GM12878 (cell line): ENCODE data around the gene NUP210. TPM values are rescaled to one million over a fixed set of nuclear protein-coding genes. Genes with fewer than 3 reads are reported as not detected.

ENCODE experiments used
- ATF3 ChIP-seq: IDR thresholded peaks from 2 replicates; pipeline ENCODE4 v1.6.1; 2011; ENCODE audit warnings: low read depth, mild to moderate bottlenecking, low read length, moderate library complexity, borderline replicate concordance; ENCODE audit errors: extremely low read depth
- ATF7 ChIP-seq: fragments of 450-650 bp; IDR thresholded peaks from 2 replicates; pipeline ENCODE4 v1.6.1; 2016; ENCODE audit warnings: low read depth, mild to moderate bottlenecking
- E4F1 ChIP-seq: fragments of 450-650 bp; IDR thresholded peaks from 2 replicates; pipeline ENCODE4 v1.6.1; 2018; ENCODE audit warnings: borderline replicate concordance, mild to moderate bottlenecking; ENCODE audit not compliant: partially characterized antibody
- EED ChIP-seq: sonication (generic); IDR thresholded peaks from 2 replicates; pipeline ENCODE4 v1.6.1; 2016; ENCODE audit warnings: antibody characterized with exemption, low read depth
- EP300 ChIP-seq, 2 experiments: fragments of 150-350 bp in 1 of 2; IDR thresholded peaks; 2 replicates each; pipeline ENCODE4 v1.6.1; 2011 to 2012; ENCODE audit warnings: low read depth in 2 of 2, low read length in 2 of 2, borderline replicate concordance in 1 of 2, improper control_type of control experiment in 1 of 2, inconsistent platforms in 1 of 2; ENCODE audit not compliant: control insufficient read depth in 1 of 2
- FOS ChIP-seq: IDR thresholded peaks from 3 replicates; pipeline ENCODE4 v1.6.1; 2011; ENCODE audit warnings: borderline replicate concordance; ENCODE audit not compliant: insufficient read length; ENCODE audit errors: extremely low read depth
- IKZF1 ChIP-seq: fragments of 450-650 bp; conservative IDR thresholded peaks from 2 replicates; pipeline ENCODE4 v1.6.1; 2017; ENCODE audit warnings: antibody characterized with exemption, mild to moderate bottlenecking
- JUNB ChIP-seq: IDR thresholded peaks from 2 replicates; pipeline ENCODE4 v1.6.1; 2016; ENCODE audit warnings: antibody characterized with exemption, mild to moderate bottlenecking
- LARP7 ChIP-seq: fragments of 450-650 bp; IDR thresholded peaks from 2 replicates; pipeline ENCODE4 v1.6.1; 2017; ENCODE audit warnings: mild to moderate bottlenecking
- MYB ChIP-seq: fragments of 150-350 bp; IDR thresholded peaks from 2 replicates; pipeline ENCODE4 v1.6.1; 2014; ENCODE audit warnings: mild to moderate bottlenecking, low read depth, low read length, borderline replicate concordance
- NRF1 ChIP-seq: conservative IDR thresholded peaks from 2 replicates; pipeline ENCODE4 v1.6.1; 2011; ENCODE audit warnings: mild to moderate bottlenecking, low read depth, low read length, improper control_type of control experiment
- RBBP5 ChIP-seq: fragments of 200-600 bp; sonication (generic); conservative IDR thresholded peaks from 2 replicates; pipeline ENCODE4 v1.6.1; 2016
- SPI1 ChIP-seq: IDR thresholded peaks from 2 replicates; pipeline ENCODE4 v1.6.1; 2011; ENCODE audit warnings: low read depth, mild to moderate bottlenecking, low read length, moderate library complexity, borderline replicate concordance; ENCODE audit not compliant: insufficient read depth
- ZNF24 ChIP-seq: fragments of 450-650 bp; IDR thresholded peaks from 2 replicates; pipeline ENCODE4 v1.6.1; 2017; ENCODE audit warnings: antibody characterized with exemption, mild to moderate bottlenecking
- polyA plus RNA-seq, 11 experiments: library from polyadenylated mRNA; depleted of rRNA in 4 of 11; unstranded in 6 of 11; stranded (reverse) in 5 of 11; fragments of >200 nt; fragmentation: Nextera tagmentation in 4 of 11; fragmentation: Illumina TruSeq in 1 of 11; extraction: Ambion mirVana in 4 of 11; extraction: Trizol in 1 of 11; gene quantifications; 1 replicate in 1 of 11; 2 replicates in 10 of 11; pipeline versions ENCODE4 v1.2.1 to v1.2.3, GENCODE V29; 2011 to 2016; ENCODE audit warnings: inconsistent platforms in 2 of 11, missing spikeins in 2 of 11, low read depth in 1 of 11
- total RNA-seq, 4 experiments: library from RNA; depleted of rRNA in 3 of 4; stranded (reverse); fragments of >200 nt in 3 of 4; fragmentation: Illumina TruSeq in 1 of 4; extraction: Trizol in 1 of 4; gene quantifications; 2 replicates each; pipeline versions ENCODE4 v1.2.1 to v1.2.3, GENCODE V29; 2013 to 2021
- TF ChIP-seq, protein P1 (sequence below): IDR thresholded peaks from 2 replicates; pipeline ENCODE4 v1.6.1; 2011; ENCODE audit warnings: borderline replicate concordance, low read depth, mild to moderate bottlenecking, moderate library complexity, low read length; ENCODE audit not compliant: insufficient read depth, poor library complexity, severe bottlenecking
- TF ChIP-seq, protein P2 (sequence below), 3 experiments: IDR thresholded peaks in 2 of 3; conservative IDR thresholded peaks in 1 of 3; 2 replicates each; pipeline ENCODE4 v1.5.1; 2011; ENCODE audit warnings: low read depth in 3 of 3, low read length in 3 of 3, mild to moderate bottlenecking in 3 of 3, control low read depth in 2 of 3, moderate library complexity in 2 of 3, inconsistent platforms in 1 of 3, mixed read lengths in 1 of 3; ENCODE audit not compliant: control insufficient read depth in 2 of 3, insufficient read depth in 1 of 3; ENCODE audit errors: extremely low read depth in 1 of 3
- TF ChIP-seq, protein P3 (sequence below): fragments of 450-650 bp; IDR thresholded peaks from 2 replicates; pipeline ENCODE4 v1.6.1; 2017; ENCODE audit warnings: low read depth, mild to moderate bottlenecking, moderate library complexity

The NUP210 gene
- total and polyA plus RNA-seq, 10 of the 15 experiments (the other 5 are each of a cell fraction or from before 2014, with no cell fraction given): 2.9 to 150 (median 76.0) TPM

DNA sequence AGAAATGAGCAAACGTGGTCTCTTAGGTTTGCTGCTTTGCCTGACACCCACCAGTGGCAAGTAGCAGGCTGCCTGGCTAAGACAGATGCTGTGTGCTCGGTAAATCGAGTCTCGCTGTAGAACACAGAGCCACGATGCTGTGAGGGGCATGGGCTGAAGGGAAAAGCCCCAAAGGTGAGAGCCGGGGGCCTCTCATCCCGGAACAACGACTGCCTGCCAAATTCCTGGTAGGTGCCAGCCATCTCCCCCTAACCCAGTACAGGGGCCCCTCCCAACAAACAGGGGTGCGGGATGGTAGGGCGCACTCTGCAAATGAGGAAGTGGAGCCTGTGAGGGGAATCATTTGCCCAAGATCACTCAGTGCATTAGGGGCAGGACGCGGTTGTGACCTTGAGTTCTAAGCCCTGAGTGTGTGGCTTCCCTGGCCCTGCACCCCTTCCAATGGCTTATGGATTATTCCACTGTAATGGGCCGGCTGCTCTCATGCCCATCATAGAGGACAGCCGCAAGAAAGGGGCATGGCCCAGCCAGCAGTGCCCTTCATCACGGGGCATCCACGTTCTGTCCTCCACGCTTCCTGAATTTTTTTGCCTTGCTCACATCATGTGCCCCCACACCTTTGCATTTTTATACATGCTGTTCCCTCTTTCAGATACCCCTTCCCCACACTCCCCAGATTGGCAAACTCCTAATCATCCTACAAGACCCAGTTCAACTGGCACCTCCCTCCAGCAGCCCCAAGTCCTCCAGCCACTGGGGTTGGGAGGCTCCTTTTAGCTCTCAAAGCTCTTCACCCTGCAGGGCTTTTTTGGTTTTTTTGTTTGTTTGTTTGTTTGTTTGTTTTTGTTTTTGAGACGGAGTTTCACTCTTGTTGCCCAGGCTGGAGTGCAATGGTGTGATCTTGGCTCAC lies 125.4 kb downstream of the NUP210 start (continued):
- TF ChIP-seq, protein P1, sequence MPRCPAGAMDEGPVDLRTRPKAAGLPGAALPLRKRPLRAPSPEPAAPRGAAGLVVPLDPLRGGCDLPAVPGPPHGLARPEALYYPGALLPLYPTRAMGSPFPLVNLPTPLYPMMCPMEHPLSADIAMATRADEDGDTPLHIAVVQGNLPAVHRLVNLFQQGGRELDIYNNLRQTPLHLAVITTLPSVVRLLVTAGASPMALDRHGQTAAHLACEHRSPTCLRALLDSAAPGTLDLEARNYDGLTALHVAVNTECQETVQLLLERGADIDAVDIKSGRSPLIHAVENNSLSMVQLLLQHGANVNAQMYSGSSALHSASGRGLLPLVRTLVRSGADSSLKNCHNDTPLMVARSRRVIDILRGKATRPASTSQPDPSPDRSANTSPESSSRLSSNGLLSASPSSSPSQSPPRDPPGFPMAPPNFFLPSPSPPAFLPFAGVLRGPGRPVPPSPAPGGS: no peak
- no peak for TF ChIP-seq EP300 (IDR thresholded peaks at IDR 0.05; ENCODE audit: borderline replicate concordance in 1 of 2, control insufficient read depth in 1 of 2, low read depth in 2 of 2, low read length in 2 of 2)
- TF ChIP-seq, protein P2, sequence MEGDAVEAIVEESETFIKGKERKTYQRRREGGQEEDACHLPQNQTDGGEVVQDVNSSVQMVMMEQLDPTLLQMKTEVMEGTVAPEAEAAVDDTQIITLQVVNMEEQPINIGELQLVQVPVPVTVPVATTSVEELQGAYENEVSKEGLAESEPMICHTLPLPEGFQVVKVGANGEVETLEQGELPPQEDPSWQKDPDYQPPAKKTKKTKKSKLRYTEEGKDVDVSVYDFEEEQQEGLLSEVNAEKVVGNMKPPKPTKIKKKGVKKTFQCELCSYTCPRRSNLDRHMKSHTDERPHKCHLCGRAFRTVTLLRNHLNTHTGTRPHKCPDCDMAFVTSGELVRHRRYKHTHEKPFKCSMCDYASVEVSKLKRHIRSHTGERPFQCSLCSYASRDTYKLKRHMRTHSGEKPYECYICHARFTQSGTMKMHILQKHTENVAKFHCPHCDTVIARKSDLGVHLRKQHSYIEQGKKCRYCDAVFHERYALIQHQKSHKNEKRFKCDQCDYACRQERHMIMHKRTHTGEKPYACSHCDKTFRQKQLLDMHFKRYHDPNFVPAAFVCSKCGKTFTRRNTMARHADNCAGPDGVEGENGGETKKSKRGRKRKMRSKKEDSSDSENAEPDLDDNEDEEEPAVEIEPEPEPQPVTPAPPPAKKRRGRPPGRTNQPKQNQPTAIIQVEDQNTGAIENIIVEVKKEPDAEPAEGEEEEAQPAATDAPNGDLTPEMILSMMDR (IDR thresholded peaks at IDR 0.05 in 2 of 3, conservative IDR thresholded peaks at IDR 0.05 in 1 of 3; ENCODE audit: control insufficient read depth in 2 of 3, extremely low read depth in 1 of 3, insufficient read depth in 1 of 3, low read depth in 3 of 3, low read length in 3 of 3): no peak
- TF ChIP-seq IKZF1: peak; percentile 38
- peak; percentile 88 for TF ChIP-seq SPI1
- TF ChIP-seq JUNB: no peak
- TF ChIP-seq RBBP5: no peak
- no peak for TF ChIP-seq ATF3
- TF ChIP-seq ZNF24: no peak
- TF ChIP-seq FOS: no peak
- no peak for TF ChIP-seq ATF7
- TF ChIP-seq, protein P3, sequence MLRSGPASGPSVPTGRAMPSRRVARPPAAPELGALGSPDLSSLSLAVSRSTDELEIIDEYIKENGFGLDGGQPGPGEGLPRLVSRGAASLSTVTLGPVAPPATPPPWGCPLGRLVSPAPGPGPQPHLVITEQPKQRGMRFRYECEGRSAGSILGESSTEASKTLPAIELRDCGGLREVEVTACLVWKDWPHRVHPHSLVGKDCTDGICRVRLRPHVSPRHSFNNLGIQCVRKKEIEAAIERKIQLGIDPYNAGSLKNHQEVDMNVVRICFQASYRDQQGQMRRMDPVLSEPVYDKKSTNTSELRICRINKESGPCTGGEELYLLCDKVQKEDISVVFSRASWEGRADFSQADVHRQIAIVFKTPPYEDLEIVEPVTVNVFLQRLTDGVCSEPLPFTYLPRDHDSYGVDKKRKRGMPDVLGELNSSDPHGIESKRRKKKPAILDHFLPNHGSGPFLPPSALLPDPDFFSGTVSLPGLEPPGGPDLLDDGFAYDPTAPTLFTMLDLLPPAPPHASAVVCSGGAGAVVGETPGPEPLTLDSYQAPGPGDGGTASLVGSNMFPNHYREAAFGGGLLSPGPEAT: no peak
- no peak for TF ChIP-seq NRF1
- TF ChIP-seq MYB: no peak
- no peak for TF ChIP-seq E4F1
- TF ChIP-seq LARP7: 0 out of 2 replicates have a peak, but pooled peaks have one; percentile 29
- no peak for TF ChIP-seq EED
